Natural killer cell (primary cell): ENCODE data around the gene DNAJA1. TPM values are rescaled to one million over a fixed set of nuclear protein-coding genes. Genes with fewer than 3 reads are reported as not detected.
A peak's percentile ranks its signal among the peaks of the same experiment; 100 is the strongest.

Experiments
- ATAC-seq, 3 donors: fragments of 150-1000 bp in 2 of 3; fragments of 200-7000 bp in 1 of 3; cut with Tn5 transposase; 1 replicate in 1 of 3; 2 replicates in 2 of 3; pipeline ENCODE4 v1.10.0; 2021; ENCODE audit warnings: mild to moderate bottlenecking in 2 of 3, moderate library complexity in 2 of 3
- DNase-seq, 2 donors: peaks; one replicate each; pipeline versions ENCODE4 v3.0.0 to v3.0.0-alpha.2; 2013 to 2021; ENCODE audit warnings: mixed read lengths in 1 of 2
- H3K27ac ChIP-seq: one replicate; pipeline ENCODE4 v1.5.1; 2013; ENCODE audit warnings: mild to moderate bottlenecking, low read length
- H3K27me3 ChIP-seq: one replicate; pipeline ENCODE4 v1.6.1; 2013; ENCODE audit warnings: low read length; ENCODE audit not compliant: control insufficient read depth, insufficient read depth
- H3K36me3 ChIP-seq: one replicate; pipeline ENCODE4 v1.6.1; 2013; ENCODE audit warnings: low read length; ENCODE audit not compliant: control insufficient read depth, insufficient read depth
- H3K4me1 ChIP-seq: one replicate; pipeline ENCODE4 v1.6.1; 2013; ENCODE audit warnings: low read length; ENCODE audit not compliant: control insufficient read depth, insufficient read depth
- H3K4me3 ChIP-seq: one replicate; pipeline ENCODE4 v1.5.1; 2013; ENCODE audit warnings: low read length
- H3K9me3 ChIP-seq: one replicate; pipeline ENCODE4 v1.6.1; 2013; ENCODE audit warnings: low read length; ENCODE audit not compliant: control insufficient read depth, insufficient read depth
- H3K27ac Mint-ChIP-seq, 2 donors: one replicate each; pipeline ENCODE4 v1.8.0; 2022; ENCODE audit warnings: mild to moderate bottlenecking in 2 of 2, mixed read lengths in 2 of 2, moderate library complexity in 1 of 2
- H3K27me3 Mint-ChIP-seq, 2 donors: one replicate each; pipeline ENCODE4 v1.8.0; 2022; ENCODE audit warnings: low read depth in 2 of 2, mixed read lengths in 2 of 2
- H3K36me3 Mint-ChIP-seq: one replicate; pipeline ENCODE4 v1.8.0; 2022; ENCODE audit warnings: mixed read lengths
- H3K4me1 Mint-ChIP-seq, 2 donors: one replicate each; pipeline ENCODE4 v1.8.0; 2022; ENCODE audit warnings: mixed read lengths in 2 of 2
- H3K4me3 Mint-ChIP-seq: one replicate; pipeline ENCODE4 v1.8.0; 2022; ENCODE audit warnings: mild to moderate bottlenecking, moderate library complexity, mixed read lengths
- H3K9me3 Mint-ChIP-seq, 2 donors: one replicate each; pipeline ENCODE4 v1.8.0; 2022; ENCODE audit warnings: mixed read lengths in 2 of 2
- CTCF ChIP-seq: fragments of 200-600 bp; IDR thresholded peaks from one replicate; pipeline ENCODE4 v1.8.0; 2022; ENCODE audit warnings: antibody characterized with exemption
- WGBS: methylation state at CpG from one replicate; pipeline ENCODE4 v1.1.7; 2013; ENCODE audit warnings: missing lambda C conversion rate; ENCODE audit not compliant: insufficient coverage; 5-methylcytosine and 5-hydroxymethylcytosine counted together
- intact Hi-C: fragments of 100-400 bp; cut with micrococcal nuclease; formaldehyde crosslinking; loops from one replicate; pipeline ENCODE4 v1.14.2; 2022
- total RNA-seq, 4 donors: library from RNA; stranded (reverse); fragments of 120-200 nt in 1 of 4; gene quantifications; one replicate each; pipeline versions ENCODE4 v1.2.3 to v1.2.4, GENCODE V29; 2013 to 2022

DNAJA1 gene
- total RNA-seq, 3 donors from 2014 or later (not counting 1 experiment from before 2014, with no cell fraction given): 150 to 244 (median 192) TPM

- Histone ChIP-seq H3K4me3 (no peak overlapping the region), H3K4me1 (peaks cover 10% of the 10 kb centered on the region), H3K9me3 (no peaks in the 10 kb centered on the region), H3K27me3 (no peaks in the 10 kb centered on the region), H3K27ac (no peak overlapping the region), H3K36me3 (peaks cover 33% of the 10 kb centered on the region)
- TF ChIP-seq CTCF: no peak
- DNase-seq (no peak), ATAC-seq (no peak)
- 100% methylated on average over 1 of the region's 1 CpG for WGBS
- H3K27me3 Mint-ChIP-seq: no peaks in the 10 kb centered on the region
- no peaks in the 10 kb centered on the region for H3K9me3 Mint-ChIP-seq
- H3K27ac Mint-ChIP-seq: no peak overlapping the region
- intact Hi-C loops: no loop called here
- peak overlapping the region; percentile 6 for H3K4me3 Mint-ChIP-seq
- peaks cover 20% of the 10 kb centered on the region for H3K36me3 Mint-ChIP-seq
- H3K4me1 Mint-ChIP-seq: peaks cover 18% of the 10 kb centered on the region in 2 donors
Measured at GRCh38 chr9:33046061-33046460, 21.0 kb downstream of the DNAJA1 start.

GRCh38 chr9:33048054-33048465, 23.0 kb downstream of the DNAJA1 start:
- Mint-ChIP-seq H3K9me3 (no peaks in the 10 kb centered on the region), H3K4me1 (peaks cover 18% of the 10 kb centered on the region in 2 donors), H3K36me3 (peaks cover 20% of the 10 kb centered on the region), H3K27me3 (no peaks in the 10 kb centered on the region), H3K4me3 (no peak overlapping the region), H3K27ac (no peak overlapping the region)
- Histone ChIP-seq H3K36me3 (peaks cover 51% of the 10 kb centered on the region), H3K27ac (no peak overlapping the region), H3K27me3 (no peaks in the 10 kb centered on the region), H3K4me3 (no peak overlapping the region), H3K9me3 (no peaks in the 10 kb centered on the region), H3K4me1 (peaks cover 10% of the 10 kb centered on the region)
- intact Hi-C loops: no loop called here
- no peak for TF ChIP-seq CTCF
- ATAC-seq: no peak
- 93% methylated on average over 2 of the region's 2 CpGs for WGBS
- DNase-seq: no peak

GRCh38 chr9:33049680-33050361, 24.7 kb downstream of the DNAJA1 start:
- H3K27me3 ChIP-seq: no peaks in the 10 kb centered on the region
- TF ChIP-seq CTCF: no peak
- no peaks in the 10 kb centered on the region for H3K4me1 ChIP-seq
- peaks cover 64% of the 10 kb centered on the region for H3K36me3 ChIP-seq
- Mint-ChIP-seq H3K4me1 (peaks cover 3 to 5% of the 10 kb centered on the region in 2 donors), H3K27ac (no peak overlapping the region), H3K36me3 (peaks cover 20% of the 10 kb centered on the region), H3K9me3 (no peaks in the 10 kb centered on the region), H3K27me3 (no peaks in the 10 kb centered on the region), H3K4me3 (no peak overlapping the region)
- no peak overlapping the region for H3K4me3 ChIP-seq
- intact Hi-C loops: no loop called here
- no peak for ATAC-seq
- H3K27ac ChIP-seq: no peak overlapping the region
- no peak for DNase-seq
- no peaks in the 10 kb centered on the region for H3K9me3 ChIP-seq
- 95% methylated on average over 2 of the region's 2 CpGs for WGBS

GRCh38 chr9:33051144-33051543, 26.1 kb downstream of the DNAJA1 start:
- 100% methylated on average over 2 of the region's 4 CpGs for WGBS
- H3K36me3 Mint-ChIP-seq: peaks cover 23% of the 10 kb centered on the region

More at GRCh38 chr9:33051144-33051543, 26.1 kb downstream of the DNAJA1 start:
- intact Hi-C loops: no loop called here
- Histone ChIP-seq H3K27me3 (no peaks in the 10 kb centered on the region), H3K4me3 (no peak overlapping the region), H3K27ac (no peak overlapping the region), H3K36me3 (peaks cover 71% of the 10 kb centered on the region), H3K9me3 (no peaks in the 10 kb centered on the region), H3K4me1 (no peaks in the 10 kb centered on the region)
- no peak for TF ChIP-seq CTCF
- Mint-ChIP-seq H3K27me3 (no peaks in the 10 kb centered on the region), H3K4me1 (no peaks in the 10 kb centered on the region), H3K27ac (no peak overlapping the region), H3K4me3 (no peak overlapping the region), H3K9me3 (no peaks in the 10 kb centered on the region)
- no peak for DNase-seq
- ATAC-seq: no peak
